GM13977 (cell line): ENCODE measurements around the gene MAP3K15.

Experiments
- DNase-seq: peaks from one replicate; pipeline ENCODE4 v3.0.0; 2012; ENCODE audit warnings: low spot score
- in situ Hi-C: fragments of 300-500 bp; cut with MboI; formaldehyde crosslinking; loops from one replicate; pipeline ENCODE4 v1.12.0; 2022; ENCODE audit warnings: low sequenced_read_pairs, low pct_unique_long_range_greater_than_20kb, mixed read lengths, inconsistent platforms; ENCODE audit not compliant: unreplicated experiment
- TF ChIP-seq, protein P1 (sequence below): IDR thresholded peaks from 2 replicates; pipeline ENCODE4 v1.5.1; 2012; ENCODE audit warnings: mild to moderate bottlenecking, control low read depth; ENCODE audit not compliant: insufficient read depth; ENCODE audit errors: extremely low read depth, missing control alignments

The MAP3K15 gene

DNA sequence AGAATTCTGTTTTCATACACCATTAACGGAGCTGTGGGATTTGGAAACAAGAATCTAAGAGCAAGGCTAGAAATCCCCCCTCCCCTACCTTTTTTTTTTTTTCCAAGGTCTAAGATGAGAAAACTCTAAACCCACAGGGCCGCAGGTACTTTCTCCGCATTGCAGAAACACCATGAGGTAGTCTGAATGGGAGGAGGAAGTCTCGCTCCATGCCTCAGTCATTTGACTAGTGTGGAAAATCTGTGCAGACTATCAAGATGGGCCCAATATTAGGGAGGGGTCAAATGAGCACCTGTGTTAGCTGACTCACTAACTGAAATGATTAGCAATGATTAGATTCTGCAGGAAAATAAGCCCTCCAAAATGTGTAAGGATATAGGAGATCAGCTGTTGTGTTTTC is 40.9 kb upstream of the MAP3K15 start:
- TF ChIP-seq, protein P1, sequence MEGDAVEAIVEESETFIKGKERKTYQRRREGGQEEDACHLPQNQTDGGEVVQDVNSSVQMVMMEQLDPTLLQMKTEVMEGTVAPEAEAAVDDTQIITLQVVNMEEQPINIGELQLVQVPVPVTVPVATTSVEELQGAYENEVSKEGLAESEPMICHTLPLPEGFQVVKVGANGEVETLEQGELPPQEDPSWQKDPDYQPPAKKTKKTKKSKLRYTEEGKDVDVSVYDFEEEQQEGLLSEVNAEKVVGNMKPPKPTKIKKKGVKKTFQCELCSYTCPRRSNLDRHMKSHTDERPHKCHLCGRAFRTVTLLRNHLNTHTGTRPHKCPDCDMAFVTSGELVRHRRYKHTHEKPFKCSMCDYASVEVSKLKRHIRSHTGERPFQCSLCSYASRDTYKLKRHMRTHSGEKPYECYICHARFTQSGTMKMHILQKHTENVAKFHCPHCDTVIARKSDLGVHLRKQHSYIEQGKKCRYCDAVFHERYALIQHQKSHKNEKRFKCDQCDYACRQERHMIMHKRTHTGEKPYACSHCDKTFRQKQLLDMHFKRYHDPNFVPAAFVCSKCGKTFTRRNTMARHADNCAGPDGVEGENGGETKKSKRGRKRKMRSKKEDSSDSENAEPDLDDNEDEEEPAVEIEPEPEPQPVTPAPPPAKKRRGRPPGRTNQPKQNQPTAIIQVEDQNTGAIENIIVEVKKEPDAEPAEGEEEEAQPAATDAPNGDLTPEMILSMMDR = no peak
- in situ Hi-C loops = no loop called here
- DNase-seq = no peak

DNA sequence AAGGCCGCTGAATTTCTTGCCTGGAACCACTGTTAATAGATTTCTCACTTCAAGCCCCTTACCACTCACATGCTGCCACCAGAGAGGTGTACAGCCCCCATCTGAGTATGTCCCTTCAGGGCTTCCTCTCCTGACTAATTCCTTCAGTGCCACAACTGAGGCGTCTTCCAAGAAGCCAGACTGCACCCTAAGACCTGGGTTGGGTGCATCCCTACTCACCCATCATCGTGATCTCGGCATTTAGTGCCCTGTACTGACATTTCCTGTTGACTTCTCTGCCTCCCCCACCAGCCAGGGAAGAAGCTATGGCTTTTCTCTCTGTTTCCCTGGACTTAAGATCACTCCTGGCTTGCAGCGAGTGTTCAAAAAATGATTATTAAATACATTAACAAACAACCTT is 40.4 kb upstream of the MAP3K15 start:
- TF ChIP-seq, protein P1 = no peak
- DNase-seq = no peak

DNA sequence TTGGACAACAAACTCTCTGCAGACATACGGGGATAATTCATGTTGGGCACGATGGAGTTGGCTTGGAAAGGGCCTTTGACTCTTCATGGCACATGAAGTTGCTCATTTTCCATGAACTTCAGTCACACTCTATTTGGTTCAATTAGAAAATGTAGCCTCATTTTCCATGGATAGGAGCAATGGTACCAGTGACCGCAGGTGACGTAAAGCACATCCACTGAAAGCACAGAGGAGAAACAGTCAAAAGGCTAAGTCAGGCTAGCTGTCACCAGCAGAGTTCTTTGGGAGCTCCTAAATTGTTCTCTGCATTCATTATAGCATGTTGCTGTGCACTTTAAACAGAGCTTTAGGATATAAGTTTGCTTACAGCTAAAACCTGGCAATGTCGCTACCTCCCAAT is 39.9 kb upstream of the MAP3K15 start:
- in situ Hi-C loops = no loop called here
- TF ChIP-seq, protein P1 = no peak
- no peak for DNase-seq

More for the DNA sequence above, 40.4 kb upstream of the MAP3K15 start:
- in situ Hi-C loops = no loop called here

DNA sequence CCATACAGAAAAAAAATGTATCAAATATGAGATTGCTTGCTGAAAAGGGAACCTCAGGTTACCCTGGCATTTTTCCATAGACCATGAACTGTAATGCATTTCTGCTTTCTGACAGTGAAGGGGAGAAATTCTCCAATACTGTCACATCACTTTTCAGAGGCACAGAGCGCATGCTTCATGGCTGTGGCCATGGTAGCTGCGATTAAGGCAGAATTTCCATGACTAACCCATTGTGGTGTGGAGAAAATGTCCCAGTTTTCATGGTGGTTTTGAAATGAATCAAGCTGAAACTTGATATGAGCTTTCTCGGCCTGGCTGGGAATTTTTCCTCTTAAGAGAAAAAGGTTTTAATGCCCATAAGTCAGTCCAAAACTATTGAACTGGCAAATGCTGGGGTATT is 39.5 kb upstream of the MAP3K15 start:
- TF ChIP-seq, protein P1 = no peak
- in situ Hi-C loops = no loop called here
- DNase-seq = no peak

DNA sequence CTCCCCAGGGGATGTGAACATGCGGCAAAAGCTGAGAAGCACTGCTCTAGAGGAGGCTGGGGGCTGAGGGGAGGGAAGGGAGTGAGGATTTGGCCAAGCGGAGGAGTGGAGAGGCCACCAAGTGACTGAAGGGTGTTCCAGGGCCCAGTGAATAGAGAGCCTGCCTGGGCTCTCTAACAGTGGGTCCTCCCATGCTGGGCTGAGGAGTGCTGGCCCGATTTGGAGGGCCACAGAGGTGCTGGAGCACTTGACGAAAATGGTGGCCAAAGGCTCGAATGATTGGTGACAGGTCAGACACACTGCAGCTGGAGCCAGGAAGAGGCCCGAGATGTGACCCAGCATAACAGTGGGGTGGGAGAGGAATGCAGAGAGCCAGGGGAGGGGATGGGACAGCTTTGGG is 37.5 kb upstream of the MAP3K15 start:
- TF ChIP-seq, protein P1 = no peak
- in situ Hi-C loops = no loop called here
- no peak for DNase-seq

DNA sequence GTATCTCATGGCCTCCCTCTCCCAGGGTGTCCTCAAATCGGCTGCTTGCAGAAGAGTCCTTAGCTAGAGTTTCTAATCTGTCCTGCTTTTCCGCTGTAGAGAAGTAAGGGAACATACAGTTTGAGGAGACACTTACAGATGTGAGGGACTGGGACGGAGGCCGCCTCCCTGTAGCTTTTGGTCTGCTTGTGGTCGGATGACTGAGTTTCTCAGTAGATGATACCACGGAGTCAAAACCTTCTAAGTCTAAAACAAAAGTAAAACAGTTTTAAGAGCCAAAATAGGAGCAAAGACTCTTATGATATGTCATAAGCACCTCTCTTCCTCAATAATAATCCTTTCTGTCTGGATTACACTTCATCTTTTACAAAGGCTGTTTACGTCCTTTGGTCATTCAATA is 34.5 kb upstream of the MAP3K15 start:
- TF ChIP-seq, protein P1 = no peak
- DNase-seq = no peak
- in situ Hi-C loops = no loop called here

DNA sequence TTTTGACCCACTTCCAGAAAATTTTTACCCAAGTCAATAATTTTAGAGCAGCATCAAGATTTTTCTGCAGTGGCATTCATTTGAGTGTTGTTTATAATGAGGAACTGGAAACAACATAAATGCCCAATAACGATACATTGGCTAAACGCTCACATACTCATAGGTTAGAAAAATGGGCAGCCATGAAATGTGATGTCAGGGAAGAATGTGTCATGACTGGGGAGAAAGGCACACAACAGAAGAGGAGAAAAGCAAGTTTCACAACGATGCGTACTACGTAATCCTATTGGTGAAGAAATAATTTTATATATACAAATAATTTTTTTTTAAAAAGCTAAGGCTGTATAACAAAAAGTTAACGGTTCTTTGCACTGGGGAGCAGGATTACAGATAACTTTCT is 33.6 kb upstream of the MAP3K15 start:
- DNase-seq = no peak
- in situ Hi-C loops = no loop called here
- TF ChIP-seq, protein P1 = no peak
